ENCODE data around the gene NOSIP.
A peak's percentile ranks its signal among the peaks of the same experiment; 100 is the strongest.

The NOSIP gene

DNA sequence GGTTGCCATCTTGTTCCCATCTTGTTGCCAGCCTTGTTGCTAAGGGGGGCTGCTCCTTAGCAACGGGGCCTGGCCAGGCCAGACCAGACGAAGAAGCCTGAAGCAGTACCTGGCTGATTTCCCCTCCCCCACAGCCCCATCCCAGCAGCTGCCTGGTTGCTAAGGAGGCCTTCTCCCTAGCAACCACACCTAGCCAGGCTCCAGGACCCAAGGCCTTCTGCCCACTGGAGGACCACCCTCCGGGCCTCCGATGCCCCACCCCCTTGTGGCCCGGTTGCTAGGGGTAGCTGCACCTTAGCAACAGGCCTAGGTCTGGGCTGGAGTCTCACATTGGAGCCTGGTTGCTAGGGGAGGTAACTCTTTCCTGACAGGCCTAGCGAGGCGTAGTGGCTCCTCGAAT is 4.7 kb upstream of the NOSIP start:
- DNase-seq (ENCODE audit: low spot score) = no peak
- Histone ChIP-seq H3K4ac (ENCODE audit: low read length) (no peak overlapping the region), H4K91ac (ENCODE audit: low read depth, low read length, poor library complexity) (peak overlapping the region; percentile 38), H3K36me3 (replicated peaks in 1 of 2; ENCODE audit: control insufficient read depth in 2 of 2, insufficient read depth in 2 of 2, low read length in 2 of 2) (no peaks in the 10 kb centered on the region), H3K14ac (ENCODE audit: low read length) (no peak overlapping the region), H2AK5ac (ENCODE audit: low read depth, low read length) (peak overlapping the region; percentile 87), H3K18ac (ENCODE audit: low read length) (peak overlapping the region; percentile 87), H2BK12ac (ENCODE audit: low read length) (peak overlapping the region; percentile 14), H2BK120ac (ENCODE audit: low read depth, low read length) (no peak overlapping the region), H2AFZ (ENCODE audit: low read length) (peak overlapping the region; percentile 69), H4K8ac (ENCODE audit: low read depth, low read length) (peak overlapping the region; percentile 52), H3K4me1 (ENCODE audit: control insufficient read depth in 2 of 2, insufficient read depth in 1 of 2, low read depth in 1 of 2, low read length in 2 of 2) (peaks cover 8 to 13% of the 10 kb centered on the region in 2 donors), H3K79me1 (ENCODE audit: low read depth, low read length) (peaks cover 1% of the 10 kb centered on the region), H3K9ac (ENCODE audit: low read depth, low read length, poor library complexity) (peak overlapping the region; percentile 64), H2BK15ac (ENCODE audit: low read length) (peak overlapping the region; percentile 32), H3K23ac (ENCODE audit: low read depth, low read length, poor library complexity) (no peak overlapping the region), H2BK5ac (ENCODE audit: low read length) (peak overlapping the region; percentile 60), H3K27me3 (ENCODE audit: control insufficient read depth in 3 of 3, insufficient read depth in 3 of 3, low read depth in 1 of 3, low read length in 3 of 3) (no peaks in the 10 kb centered on the region), H3K4me2 (ENCODE audit: insufficient read depth, low read length, poor library complexity, severe bottlenecking) (peak overlapping the region; percentile 14), H3K27ac (replicated peaks; ENCODE audit: low read length) (peak overlapping the region; percentile 37), H3K9me3 (replicated peaks in 1 of 2; ENCODE audit: control insufficient read depth in 2 of 2, insufficient read depth in 1 of 2, low read depth in 1 of 2, low read length in 2 of 2) (no peaks in the 10 kb centered on the region), H3K4me3 (ENCODE audit: low read length in 2 of 2) (no peak overlapping the region)
- no CpG with 5 or more reads among the region's 8 CpGs for WGBS, 2 donors (ENCODE audit: extremely low coverage in 2 of 2, insufficient read length in 2 of 2, insufficient replicate concordance in 1 of 2)

GRCh38 chr19:49583239-49583638 is 2.9 kb upstream of the NOSIP start:
- no peak overlapping the region for H3K27ac ChIP-seq (replicated peaks; ENCODE audit: low read length)
- peaks cover 4% of the 10 kb centered on the region for H3K79me1 ChIP-seq (ENCODE audit: low read depth, low read length)
- H4K91ac ChIP-seq (ENCODE audit: low read depth, low read length, poor library complexity) = no peak overlapping the region
- H2AK5ac ChIP-seq (ENCODE audit: low read depth, low read length) = no peak overlapping the region
- no peak overlapping the region for H2BK12ac ChIP-seq (ENCODE audit: low read length)
- H2BK15ac ChIP-seq (ENCODE audit: low read length) = peak overlapping the region; percentile 28
- no peak overlapping the region for H3K4me3 ChIP-seq (ENCODE audit: low read length in 2 of 2)
- H3K14ac ChIP-seq (ENCODE audit: low read length) = no peak overlapping the region
- peak overlapping the region; percentile 76 for H2AFZ ChIP-seq (ENCODE audit: low read length)
- H3K4me1 ChIP-seq (ENCODE audit: control insufficient read depth in 2 of 2, insufficient read depth in 1 of 2, low read depth in 1 of 2, low read length in 2 of 2) = peaks cover 10 to 12% of the 10 kb centered on the region in 2 donors
- no CpG with 5 or more reads among the region's 2 CpGs for WGBS, 2 donors (ENCODE audit: extremely low coverage in 2 of 2, insufficient read length in 2 of 2, insufficient replicate concordance in 1 of 2)
- no peaks in the 10 kb centered on the region for H3K36me3 ChIP-seq (replicated peaks in 1 of 2; ENCODE audit: control insufficient read depth in 2 of 2, insufficient read depth in 2 of 2, low read length in 2 of 2)
- no peak overlapping the region for H2BK120ac ChIP-seq (ENCODE audit: low read depth, low read length)
- H3K4ac ChIP-seq (ENCODE audit: low read length) = no peak overlapping the region
- DNase-seq (ENCODE audit: low spot score) = no peak
- no peaks in the 10 kb centered on the region for H3K9me3 ChIP-seq (replicated peaks in 1 of 2; ENCODE audit: control insufficient read depth in 2 of 2, insufficient read depth in 1 of 2, low read depth in 1 of 2, low read length in 2 of 2)
- H3K23ac ChIP-seq (ENCODE audit: low read depth, low read length, poor library complexity) = no peak overlapping the region
- H2BK5ac ChIP-seq (ENCODE audit: low read length) = no peak overlapping the region
- no peak overlapping the region for H3K9ac ChIP-seq (ENCODE audit: low read depth, low read length, poor library complexity)
- H3K18ac ChIP-seq (ENCODE audit: low read length) = no peak overlapping the region
- no peaks in the 10 kb centered on the region for H3K27me3 ChIP-seq (ENCODE audit: control insufficient read depth in 3 of 3, insufficient read depth in 3 of 3, low read depth in 1 of 3, low read length in 3 of 3)
- H3K4me2 ChIP-seq (ENCODE audit: insufficient read depth, low read length, poor library complexity, severe bottlenecking) = no peak overlapping the region
- no peak overlapping the region for H4K8ac ChIP-seq (ENCODE audit: low read depth, low read length)

GRCh38 chr19:49581007-49581508 is 702 bp upstream of the NOSIP start, which contains the start of gene PRRG2:
Gene PRRG2, plus strand, starts transcription at chr19:49581316. Its CDS starts 1,904 bp downstream, at chr19:49583220.
- Histone ChIP-seq H3K9ac (ENCODE audit: low read depth, low read length, poor library complexity) (peak within 1 kb of the TSS; percentile 94), H3K27me3 (ENCODE audit: control insufficient read depth in 3 of 3, insufficient read depth in 3 of 3, low read depth in 1 of 3, low read length in 3 of 3) (no peaks in the 10 kb centered on the region), H3K4me2 (ENCODE audit: insufficient read depth, low read length, poor library complexity, severe bottlenecking) (peak within 1 kb of the TSS; percentile 88), H2AFZ (ENCODE audit: low read length) (peak within 1 kb of the TSS; percentile 85), H4K8ac (ENCODE audit: low read depth, low read length) (no peak within 1 kb of the TSS), H3K27ac (replicated peaks; ENCODE audit: low read length) (no peak within 1 kb of the TSS), H3K4ac (ENCODE audit: low read length) (no peak within 1 kb of the TSS), H2BK120ac (ENCODE audit: low read depth, low read length) (no peak within 1 kb of the TSS), H3K79me1 (ENCODE audit: low read depth, low read length) (peaks cover 5% of the 10 kb centered on the region), H3K36me3 (replicated peaks in 1 of 2; ENCODE audit: control insufficient read depth in 2 of 2, insufficient read depth in 2 of 2, low read length in 2 of 2) (peaks cover 1 to 9% of the 10 kb centered on the region in 2 donors), H2BK15ac (ENCODE audit: low read length) (no peak within 1 kb of the TSS), H3K23ac (ENCODE audit: low read depth, low read length, poor library complexity) (peak within 1 kb of the TSS; percentile 20), H3K4me1 (ENCODE audit: control insufficient read depth in 2 of 2, insufficient read depth in 1 of 2, low read depth in 1 of 2, low read length in 2 of 2) (peaks cover 10 to 12% of the 10 kb centered on the region in 2 donors), H3K18ac (ENCODE audit: low read length) (no peak within 1 kb of the TSS), H3K4me3 (ENCODE audit: low read length in 2 of 2) (peak within 1 kb of the TSS; percentile 64 to 91), H2AK5ac (ENCODE audit: low read depth, low read length) (no peak within 1 kb of the TSS), H4K91ac (ENCODE audit: low read depth, low read length, poor library complexity) (no peak within 1 kb of the TSS), H3K14ac (ENCODE audit: low read length) (no peak within 1 kb of the TSS), H3K9me3 (replicated peaks in 1 of 2; ENCODE audit: control insufficient read depth in 2 of 2, insufficient read depth in 1 of 2, low read depth in 1 of 2, low read length in 2 of 2) (no peaks in the 10 kb centered on the region), H2BK12ac (ENCODE audit: low read length) (no peak within 1 kb of the TSS), H2BK5ac (ENCODE audit: low read length) (no peak within 1 kb of the TSS)
- no peak for DNase-seq (ENCODE audit: low spot score)
- WGBS, 2 donors (ENCODE audit: extremely low coverage in 2 of 2, insufficient read length in 2 of 2, insufficient replicate concordance in 1 of 2) = no CpG with 5 or more reads among the region's 15 CpGs

DNA sequence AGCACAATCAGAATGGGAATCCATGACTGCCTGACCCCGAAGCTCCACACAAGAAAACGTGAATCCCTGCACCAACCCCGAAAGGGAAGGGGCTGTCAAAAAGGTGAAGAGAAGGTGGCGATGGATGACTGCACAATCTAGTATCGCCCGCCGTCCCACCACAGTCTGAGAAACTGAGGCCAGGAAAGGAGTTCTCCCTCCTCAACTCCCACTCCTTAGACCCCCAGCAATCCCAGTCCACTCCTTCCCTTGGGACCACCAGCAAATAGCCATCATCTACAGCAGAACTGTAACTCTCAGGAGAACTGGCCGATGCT is 451 bp downstream of the NOSIP start:
- H3K27ac ChIP-seq (replicated peaks; ENCODE audit: low read length) = no peak overlapping the region
- no peak for DNase-seq (ENCODE audit: low spot score)
- peaks cover 3 to 6% of the 10 kb centered on the region in 2 donors for H3K4me1 ChIP-seq (ENCODE audit: control insufficient read depth in 2 of 2, insufficient read depth in 1 of 2, low read depth in 1 of 2, low read length in 2 of 2)
- peak overlapping the region; percentile 40 for H2AFZ ChIP-seq (ENCODE audit: low read length)
- WGBS, 2 donors (ENCODE audit: extremely low coverage in 2 of 2, insufficient read length in 2 of 2, insufficient replicate concordance in 1 of 2) = no CpG with 5 or more reads among the region's 8 CpGs
- peaks cover 6% of the 10 kb centered on the region for H3K79me1 ChIP-seq (ENCODE audit: low read depth, low read length)
- H2BK12ac ChIP-seq (ENCODE audit: low read length) = peak overlapping the region; percentile 73
- peak overlapping the region; percentile 88 for H3K4me2 ChIP-seq (ENCODE audit: insufficient read depth, low read length, poor library complexity, severe bottlenecking)
- peak overlapping the region; percentile 64 to 91 for H3K4me3 ChIP-seq (ENCODE audit: low read length in 2 of 2)
- no peak overlapping the region for H2BK15ac ChIP-seq (ENCODE audit: low read length)
- H3K9ac ChIP-seq (ENCODE audit: low read depth, low read length, poor library complexity) = peak overlapping the region; percentile 94
- no peak overlapping the region for H3K4ac ChIP-seq (ENCODE audit: low read length)
- H3K18ac ChIP-seq (ENCODE audit: low read length) = peak overlapping the region; percentile 85
- H2AK5ac ChIP-seq (ENCODE audit: low read depth, low read length) = peak overlapping the region; percentile 57
- no peak overlapping the region for H4K91ac ChIP-seq (ENCODE audit: low read depth, low read length, poor library complexity)
- peak overlapping the region; percentile 5 for H3K14ac ChIP-seq (ENCODE audit: low read length)
- no peak overlapping the region for H4K8ac ChIP-seq (ENCODE audit: low read depth, low read length)
- no peak overlapping the region for H2BK5ac ChIP-seq (ENCODE audit: low read length)
- no peaks in the 10 kb centered on the region for H3K9me3 ChIP-seq (replicated peaks in 1 of 2; ENCODE audit: control insufficient read depth in 2 of 2, insufficient read depth in 1 of 2, low read depth in 1 of 2, low read length in 2 of 2)
- H3K27me3 ChIP-seq (ENCODE audit: control insufficient read depth in 3 of 3, insufficient read depth in 3 of 3, low read depth in 1 of 3, low read length in 3 of 3) = no peaks in the 10 kb centered on the region
- no peak overlapping the region for H2BK120ac ChIP-seq (ENCODE audit: low read depth, low read length)
- H3K23ac ChIP-seq (ENCODE audit: low read depth, low read length, poor library complexity) = peak overlapping the region; percentile 60
- peaks cover 5 to 18% of the 10 kb centered on the region in 2 donors for H3K36me3 ChIP-seq (replicated peaks in 1 of 2; ENCODE audit: control insufficient read depth in 2 of 2, insufficient read depth in 2 of 2, low read length in 2 of 2)
